WERI-Rb-1 (cell line): ENCODE data around the gene SLC24A4.

Experiments used
- DNase-seq: peaks from one replicate; pipeline ENCODE4 v3.0.0-alpha.2; 2020
- H3K27ac ChIP-seq: fragments of 250-450 bp; sonication (Bioruptor Pico); 2 replicates; pipeline ENCODE4 v1.5.1; 2020; ENCODE audit warnings: mild to moderate bottlenecking, moderate library complexity
- H3K27me3 ChIP-seq: fragments of 250-450 bp; sonication (Bioruptor Pico); 2 replicates; pipeline ENCODE4 v1.5.1; 2021; ENCODE audit warnings: mild to moderate bottlenecking, low read depth, moderate library complexity; ENCODE audit not compliant: insufficient read depth, severe bottlenecking
- H3K36me3 ChIP-seq: fragments of 250-450 bp; sonication (Bioruptor Pico); 2 replicates; pipeline ENCODE4 v1.5.1; 2020; ENCODE audit warnings: mild to moderate bottlenecking, moderate library complexity
- H3K4me3 ChIP-seq: 2 replicates; pipeline ENCODE4 v1.5.1; 2011; ENCODE audit warnings: low read depth, mild to moderate bottlenecking, control low read depth, low read length
- H3K9me3 ChIP-seq: fragments of 250-450 bp; sonication (Bioruptor Pico); 2 replicates; pipeline ENCODE4 v1.5.1; 2021; ENCODE audit warnings: mild to moderate bottlenecking, moderate library complexity; ENCODE audit not compliant: severe bottlenecking
- TF ChIP-seq, protein P1 (sequence below): IDR thresholded peaks from 2 replicates; pipeline ENCODE4 v1.5.1; 2011; ENCODE audit warnings: low read depth, mild to moderate bottlenecking, control low read depth, inconsistent platforms, low read length

Gene SLC24A4

DNA sequence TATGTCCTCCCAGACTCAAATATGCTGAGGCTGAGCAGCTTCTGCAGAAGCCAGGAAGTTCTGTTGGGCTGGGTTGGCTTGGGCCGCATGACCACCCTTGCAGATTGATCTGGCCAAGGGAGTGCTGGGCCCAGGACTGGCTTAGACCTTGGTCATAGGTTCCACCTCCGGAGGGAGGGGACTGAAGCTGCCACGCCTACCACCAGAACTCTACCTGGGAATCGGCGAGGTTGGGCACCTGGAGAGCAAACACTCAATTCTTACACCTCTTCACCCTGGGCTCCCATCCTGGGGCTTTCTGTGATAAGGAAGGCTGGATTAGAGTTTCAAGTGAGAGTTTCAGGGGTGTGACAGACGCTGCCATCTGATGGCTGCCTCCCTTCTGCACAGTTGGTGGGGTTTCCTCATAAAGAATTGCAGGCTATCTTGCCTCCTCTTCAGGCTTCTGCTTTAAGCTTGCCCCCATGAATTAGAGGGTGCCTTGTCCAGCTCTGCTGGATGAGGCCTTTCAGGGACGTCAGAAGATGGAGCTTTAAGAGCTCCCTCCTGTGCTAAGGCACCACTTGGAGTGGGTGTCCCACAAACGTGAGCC lies 5.8 kb downstream of the SLC24A4 start:
- no peaks in the 10 kb centered on the region for H3K36me3 ChIP-seq
- no peak overlapping the region for H3K4me3 ChIP-seq
- TF ChIP-seq, protein P1, sequence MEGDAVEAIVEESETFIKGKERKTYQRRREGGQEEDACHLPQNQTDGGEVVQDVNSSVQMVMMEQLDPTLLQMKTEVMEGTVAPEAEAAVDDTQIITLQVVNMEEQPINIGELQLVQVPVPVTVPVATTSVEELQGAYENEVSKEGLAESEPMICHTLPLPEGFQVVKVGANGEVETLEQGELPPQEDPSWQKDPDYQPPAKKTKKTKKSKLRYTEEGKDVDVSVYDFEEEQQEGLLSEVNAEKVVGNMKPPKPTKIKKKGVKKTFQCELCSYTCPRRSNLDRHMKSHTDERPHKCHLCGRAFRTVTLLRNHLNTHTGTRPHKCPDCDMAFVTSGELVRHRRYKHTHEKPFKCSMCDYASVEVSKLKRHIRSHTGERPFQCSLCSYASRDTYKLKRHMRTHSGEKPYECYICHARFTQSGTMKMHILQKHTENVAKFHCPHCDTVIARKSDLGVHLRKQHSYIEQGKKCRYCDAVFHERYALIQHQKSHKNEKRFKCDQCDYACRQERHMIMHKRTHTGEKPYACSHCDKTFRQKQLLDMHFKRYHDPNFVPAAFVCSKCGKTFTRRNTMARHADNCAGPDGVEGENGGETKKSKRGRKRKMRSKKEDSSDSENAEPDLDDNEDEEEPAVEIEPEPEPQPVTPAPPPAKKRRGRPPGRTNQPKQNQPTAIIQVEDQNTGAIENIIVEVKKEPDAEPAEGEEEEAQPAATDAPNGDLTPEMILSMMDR: peak; percentile 50; the same call in 1 of the 2 replicates
- DNase-seq: no peak
- H3K27me3 ChIP-seq: peaks cover 5% of the 10 kb centered on the region
- H3K9me3 ChIP-seq: no peaks in the 10 kb centered on the region
- no peak overlapping the region for H3K27ac ChIP-seq

DNA sequence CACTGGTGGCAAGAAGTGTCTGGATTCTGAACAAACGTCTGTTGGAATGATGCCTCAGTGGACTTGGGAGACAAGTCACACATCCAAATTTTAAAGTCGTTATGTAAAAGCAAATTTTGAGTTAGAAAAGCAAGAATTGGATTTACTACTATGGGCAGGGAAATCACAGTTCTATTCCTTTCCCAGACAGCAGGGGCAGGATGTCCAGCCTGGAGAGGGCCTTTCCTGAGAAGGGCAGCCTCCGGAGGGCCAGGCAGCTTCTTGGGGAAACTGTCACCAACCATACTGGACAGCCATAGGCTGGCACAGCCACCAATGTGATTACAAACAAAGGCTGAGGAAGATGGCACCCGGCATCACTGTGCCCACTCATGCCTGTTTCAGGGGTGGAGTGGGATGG lies 11.1 kb downstream of the SLC24A4 start:
- no peak overlapping the region for H3K27ac ChIP-seq
- H3K9me3 ChIP-seq: no peaks in the 10 kb centered on the region
- H3K36me3 ChIP-seq: no peaks in the 10 kb centered on the region
- no peak for DNase-seq
- TF ChIP-seq, protein P1: no peak
- H3K27me3 ChIP-seq: no peaks in the 10 kb centered on the region
- H3K4me3 ChIP-seq: no peak overlapping the region

DNA sequence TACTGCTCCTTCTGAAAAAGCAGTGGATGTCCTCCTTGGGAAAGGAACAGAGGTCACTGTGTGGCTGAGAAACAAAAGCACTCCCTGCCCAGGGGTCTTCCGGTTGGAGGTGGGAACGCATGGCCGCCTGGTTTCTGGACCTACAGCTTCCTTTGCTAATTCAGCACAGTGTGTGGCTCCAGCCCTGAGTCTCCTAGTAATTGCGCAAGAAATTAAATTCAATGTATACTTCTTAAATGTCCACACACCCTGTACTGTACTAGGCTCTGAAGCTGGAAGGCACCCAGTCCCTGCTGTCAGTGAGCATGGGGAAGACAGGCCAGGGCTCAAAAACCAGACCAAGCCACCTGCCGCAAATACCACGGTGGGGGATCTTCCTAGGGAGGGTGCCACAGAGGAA lies 13.4 kb downstream of the SLC24A4 start:
- H3K9me3 ChIP-seq: no peaks in the 10 kb centered on the region
- H3K36me3 ChIP-seq: no peaks in the 10 kb centered on the region
- H3K27me3 ChIP-seq: no peaks in the 10 kb centered on the region
- no peak for DNase-seq
- TF ChIP-seq, protein P1: no peak
- H3K27ac ChIP-seq: peak overlapping the region; percentile 27
- no peak overlapping the region for H3K4me3 ChIP-seq

DNA sequence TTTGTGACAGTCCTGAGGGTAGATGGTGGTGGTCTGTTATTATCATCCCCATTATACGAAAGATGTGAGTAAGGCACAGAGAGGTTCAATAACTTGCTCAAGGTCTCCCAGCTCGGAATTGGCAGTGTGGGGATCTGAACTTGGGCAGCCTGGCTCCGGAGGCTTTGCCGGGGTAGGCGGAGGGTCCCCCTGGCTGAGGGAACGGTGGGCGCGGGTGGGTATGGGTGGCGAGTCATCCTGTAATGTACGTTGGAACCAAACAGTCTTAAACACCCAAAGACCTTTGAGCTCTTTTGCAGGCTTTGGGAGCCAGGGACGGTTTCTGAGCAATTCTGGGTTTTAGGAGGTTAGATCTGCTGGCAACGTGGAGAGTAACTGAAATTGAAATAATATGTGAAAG lies 16.5 kb downstream of the SLC24A4 start:
- Histone ChIP-seq H3K4me3 (no peak overlapping the region), H3K36me3 (no peaks in the 10 kb centered on the region), H3K27ac (no peak overlapping the region; the same call in 1 of the 2 replicates), H3K27me3 (no peaks in the 10 kb centered on the region), H3K9me3 (peaks cover 3% of the 10 kb centered on the region)
- no peak for DNase-seq
- TF ChIP-seq, protein P1: no peak

DNA sequence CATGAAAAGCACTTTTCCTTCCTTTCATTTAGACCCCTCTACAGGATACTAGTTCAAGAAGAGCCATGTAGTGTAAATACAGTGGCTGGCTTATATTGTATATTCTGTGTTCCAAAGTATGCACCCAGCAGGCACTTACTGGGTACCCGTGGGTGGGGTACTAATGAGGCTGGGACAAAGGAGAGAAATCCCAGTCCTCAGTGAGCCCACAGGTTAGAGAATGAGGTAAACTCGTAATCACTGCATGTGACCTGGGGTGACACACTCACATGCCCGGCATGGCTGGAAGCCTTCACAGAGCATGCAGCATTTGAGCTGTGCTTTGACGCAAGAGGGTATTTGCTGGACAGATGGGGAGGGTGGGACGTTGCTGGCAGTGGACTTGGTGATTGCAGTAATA lies 17.1 kb downstream of the SLC24A4 start:
- H3K4me3 ChIP-seq: no peak overlapping the region
- no peaks in the 10 kb centered on the region for H3K27me3 ChIP-seq
- H3K9me3 ChIP-seq: peaks cover 3% of the 10 kb centered on the region
- H3K36me3 ChIP-seq: no peaks in the 10 kb centered on the region
- DNase-seq: peak; percentile 90
- TF ChIP-seq, protein P1: no peak
- H3K27ac ChIP-seq: peak overlapping the region; percentile 28

DNA sequence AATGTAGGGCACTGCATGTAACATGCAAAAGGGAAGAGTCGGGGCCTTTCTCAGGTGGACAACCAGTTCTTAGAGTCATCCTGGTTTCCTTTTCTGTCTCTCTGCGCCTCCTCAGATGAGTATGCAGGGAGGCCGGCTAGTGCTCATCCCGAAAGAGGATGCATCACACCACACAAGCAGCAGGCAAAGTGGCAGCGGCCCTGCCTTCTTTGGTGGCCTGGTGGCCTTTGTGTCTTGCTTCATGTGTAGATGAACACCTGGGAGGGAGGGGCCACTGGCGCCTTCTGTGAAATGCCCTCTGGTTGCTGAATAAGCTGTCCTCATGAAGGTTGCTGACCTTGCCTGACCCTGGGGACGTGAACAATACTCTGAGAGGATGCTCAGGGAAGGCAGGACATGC lies 18.0 kb downstream of the SLC24A4 start:
- Histone ChIP-seq H3K27me3 (no peaks in the 10 kb centered on the region), H3K36me3 (no peaks in the 10 kb centered on the region), H3K27ac (peak overlapping the region; percentile 51), H3K9me3 (peaks cover 3% of the 10 kb centered on the region), H3K4me3 (no peak overlapping the region)
- TF ChIP-seq, protein P1: no peak
- peak; percentile 80 for DNase-seq
